GM12801 (cell line): ENCODE data around the gene SYNDIG1.

Experiments
- TF ChIP-seq, protein P1 (sequence below): IDR thresholded peaks from one replicate; pipeline ENCODE4 v1.5.1; 2011; ENCODE audit warnings: control low read depth; ENCODE audit not compliant: insufficient read length; ENCODE audit errors: extremely low read depth

Gene SYNDIG1

DNA sequence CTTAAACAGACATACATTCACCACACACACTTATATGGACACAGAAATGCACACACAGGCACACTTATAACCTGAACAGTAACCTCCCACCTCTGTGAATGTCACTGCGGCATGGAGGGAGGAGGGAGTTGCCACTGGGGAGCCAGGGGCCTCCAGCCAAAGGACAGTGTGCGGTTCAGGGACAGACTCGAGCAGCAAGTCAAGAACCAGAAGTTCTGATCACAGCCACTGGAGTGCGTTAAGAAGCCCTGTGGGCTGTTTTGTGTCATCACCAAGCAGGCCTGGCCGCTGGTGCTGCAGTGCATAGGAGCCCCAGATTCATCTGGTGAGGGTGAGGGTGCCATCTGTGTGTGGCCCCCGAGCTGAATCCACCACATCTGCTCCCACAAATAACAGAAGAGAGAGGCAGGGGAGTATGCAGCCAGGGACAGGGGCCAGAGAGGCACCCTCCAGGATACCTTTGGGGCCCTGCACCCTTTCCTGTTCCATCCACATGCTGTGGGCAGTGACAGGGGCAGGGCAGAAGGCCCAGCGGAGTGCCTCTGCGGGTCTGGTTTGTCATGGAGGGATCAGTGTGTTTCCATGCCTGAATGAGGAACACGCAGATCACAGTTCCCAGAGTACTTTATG is 20.3 kb downstream of the SYNDIG1 start:
- TF ChIP-seq, protein P1, sequence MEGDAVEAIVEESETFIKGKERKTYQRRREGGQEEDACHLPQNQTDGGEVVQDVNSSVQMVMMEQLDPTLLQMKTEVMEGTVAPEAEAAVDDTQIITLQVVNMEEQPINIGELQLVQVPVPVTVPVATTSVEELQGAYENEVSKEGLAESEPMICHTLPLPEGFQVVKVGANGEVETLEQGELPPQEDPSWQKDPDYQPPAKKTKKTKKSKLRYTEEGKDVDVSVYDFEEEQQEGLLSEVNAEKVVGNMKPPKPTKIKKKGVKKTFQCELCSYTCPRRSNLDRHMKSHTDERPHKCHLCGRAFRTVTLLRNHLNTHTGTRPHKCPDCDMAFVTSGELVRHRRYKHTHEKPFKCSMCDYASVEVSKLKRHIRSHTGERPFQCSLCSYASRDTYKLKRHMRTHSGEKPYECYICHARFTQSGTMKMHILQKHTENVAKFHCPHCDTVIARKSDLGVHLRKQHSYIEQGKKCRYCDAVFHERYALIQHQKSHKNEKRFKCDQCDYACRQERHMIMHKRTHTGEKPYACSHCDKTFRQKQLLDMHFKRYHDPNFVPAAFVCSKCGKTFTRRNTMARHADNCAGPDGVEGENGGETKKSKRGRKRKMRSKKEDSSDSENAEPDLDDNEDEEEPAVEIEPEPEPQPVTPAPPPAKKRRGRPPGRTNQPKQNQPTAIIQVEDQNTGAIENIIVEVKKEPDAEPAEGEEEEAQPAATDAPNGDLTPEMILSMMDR: no peak

- TF ChIP-seq, protein P1: no peak
These were observed 21.2 kb downstream of the SYNDIG1 start for GRCh38 chr20:24490598-24490997.

DNA sequence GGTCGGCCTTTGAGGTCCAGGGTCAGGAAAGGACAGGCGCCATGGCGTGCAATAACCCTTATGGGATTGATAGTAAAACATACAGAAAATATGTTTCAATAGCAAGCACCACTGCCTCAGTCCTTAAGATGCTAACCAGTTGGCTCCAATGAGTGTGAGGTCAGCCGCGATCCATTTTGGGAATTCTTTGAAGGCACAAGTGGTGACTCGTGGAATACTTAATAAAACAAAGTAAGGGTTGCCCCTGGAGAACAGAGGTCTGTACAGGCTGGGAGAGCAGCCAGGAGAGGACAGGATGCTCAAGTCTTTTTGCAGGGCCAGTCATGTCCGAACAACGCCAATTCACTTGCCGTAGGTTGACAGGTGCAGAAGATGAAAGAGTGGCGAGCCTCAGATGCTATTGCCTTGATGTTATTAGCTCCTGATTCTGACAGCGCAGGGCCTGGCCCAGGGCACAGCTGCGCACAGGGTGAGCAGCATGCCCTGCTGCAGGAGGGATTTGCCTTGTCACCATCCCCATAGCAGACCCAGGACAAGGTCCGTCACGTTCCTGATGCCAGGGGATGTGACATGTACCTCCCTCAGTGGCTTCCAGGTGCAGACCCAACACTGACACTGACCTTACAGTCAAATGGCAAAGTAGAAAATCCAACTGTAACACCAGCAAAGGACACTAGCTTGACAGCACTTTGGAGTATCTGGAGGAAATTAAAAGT is 21.8 kb downstream of the SYNDIG1 start:
- TF ChIP-seq, protein P1: no peak

DNA sequence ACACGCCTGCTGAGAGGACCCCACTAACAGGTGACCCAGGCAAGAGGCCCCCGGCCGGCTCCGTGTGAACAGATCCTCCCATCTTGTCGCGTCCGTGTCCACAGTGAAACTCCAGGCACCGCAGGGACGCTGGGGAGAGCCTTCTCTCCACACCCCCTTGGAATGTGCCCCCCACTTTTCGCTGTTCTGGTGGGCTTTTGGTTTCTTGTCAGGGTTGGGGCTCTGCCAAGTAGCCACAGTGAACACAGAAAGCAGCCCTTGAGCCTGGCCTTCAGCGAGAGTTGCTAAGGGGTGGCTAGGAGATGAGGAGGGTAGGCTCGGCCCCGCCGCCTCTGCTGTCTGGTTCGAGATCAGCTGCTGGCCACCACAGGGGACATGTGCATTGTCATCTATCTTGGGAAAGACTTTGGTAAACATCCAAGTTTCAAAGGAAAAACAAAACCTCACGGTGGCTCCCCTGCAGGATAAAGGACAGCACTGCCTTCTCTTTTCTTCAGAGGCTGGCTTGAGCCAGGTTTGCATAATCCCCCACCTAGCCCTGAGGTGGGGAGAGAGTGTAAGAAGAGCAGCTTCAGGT is 22.7 kb downstream of the SYNDIG1 start:
- TF ChIP-seq, protein P1: no peak

GRCh38 chr20:24492698-24493097 is 23.3 kb downstream of the SYNDIG1 start:
- TF ChIP-seq, protein P1: no peak

DNA sequence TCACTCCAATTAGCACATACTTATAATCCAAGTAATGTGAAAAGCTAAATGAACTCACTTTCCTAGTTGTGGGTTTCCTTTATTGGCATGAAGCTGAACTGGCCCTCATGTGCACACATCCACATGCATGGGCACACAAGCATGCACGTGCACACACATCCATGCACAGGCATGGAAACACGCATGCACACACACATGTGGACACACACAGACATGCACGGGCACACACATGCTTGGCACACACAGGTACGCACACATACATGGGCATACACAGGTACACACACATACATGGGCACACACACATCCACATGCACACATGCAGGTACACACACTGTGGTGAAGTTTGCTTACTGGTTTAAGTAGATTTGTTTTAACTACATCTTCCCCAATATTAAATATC is 23.8 kb downstream of the SYNDIG1 start:
- TF ChIP-seq, protein P1: no peak

DNA sequence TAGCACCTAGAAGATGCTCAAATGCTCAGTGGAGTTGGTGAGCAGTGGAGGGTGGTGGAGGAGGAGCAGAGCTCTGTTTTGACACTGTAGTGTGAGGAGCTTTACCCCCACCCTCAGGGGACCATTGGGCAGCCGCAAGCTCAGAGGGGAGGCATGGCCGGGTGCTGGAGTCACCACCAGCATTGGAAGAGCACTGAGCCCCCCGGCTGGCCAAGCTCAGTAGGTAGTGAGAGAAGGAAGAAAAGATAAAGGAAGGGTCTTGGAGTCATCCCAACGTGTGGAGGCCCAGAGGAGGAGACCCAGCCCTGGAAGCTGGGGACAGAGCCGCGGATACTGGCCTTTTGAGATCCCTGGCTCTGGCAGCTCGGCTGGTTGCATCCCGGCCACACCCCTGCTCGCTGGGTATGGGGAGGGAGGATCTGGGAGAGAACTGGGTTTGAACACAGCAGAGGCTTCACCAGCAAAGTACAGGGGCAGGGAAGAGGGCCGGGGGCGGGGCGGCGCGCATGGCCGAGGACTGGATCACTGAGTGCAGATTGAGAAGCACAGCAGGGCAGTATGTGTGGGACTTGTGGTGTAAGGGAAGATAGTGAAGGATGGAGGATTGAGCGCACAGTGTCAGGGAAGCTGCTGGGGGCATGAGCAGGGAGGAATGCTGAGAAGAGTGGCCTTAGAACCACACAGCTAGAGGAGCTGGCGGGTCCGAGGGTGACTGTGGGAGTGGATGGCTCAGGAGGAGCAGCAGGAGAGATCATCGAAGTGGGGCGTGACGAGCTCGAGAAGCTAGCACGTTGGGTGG is 24.4 kb downstream of the SYNDIG1 start:
- TF ChIP-seq, protein P1: no peak
